NCI-H774 (cell line): ENCODE results near the gene AGFG2.

Experiments used
- DNase-seq: peaks from one replicate; lab custom pipeline; 2025; lab: John Stamatoyannopoulos, UW

AGFG2 gene

DNA sequence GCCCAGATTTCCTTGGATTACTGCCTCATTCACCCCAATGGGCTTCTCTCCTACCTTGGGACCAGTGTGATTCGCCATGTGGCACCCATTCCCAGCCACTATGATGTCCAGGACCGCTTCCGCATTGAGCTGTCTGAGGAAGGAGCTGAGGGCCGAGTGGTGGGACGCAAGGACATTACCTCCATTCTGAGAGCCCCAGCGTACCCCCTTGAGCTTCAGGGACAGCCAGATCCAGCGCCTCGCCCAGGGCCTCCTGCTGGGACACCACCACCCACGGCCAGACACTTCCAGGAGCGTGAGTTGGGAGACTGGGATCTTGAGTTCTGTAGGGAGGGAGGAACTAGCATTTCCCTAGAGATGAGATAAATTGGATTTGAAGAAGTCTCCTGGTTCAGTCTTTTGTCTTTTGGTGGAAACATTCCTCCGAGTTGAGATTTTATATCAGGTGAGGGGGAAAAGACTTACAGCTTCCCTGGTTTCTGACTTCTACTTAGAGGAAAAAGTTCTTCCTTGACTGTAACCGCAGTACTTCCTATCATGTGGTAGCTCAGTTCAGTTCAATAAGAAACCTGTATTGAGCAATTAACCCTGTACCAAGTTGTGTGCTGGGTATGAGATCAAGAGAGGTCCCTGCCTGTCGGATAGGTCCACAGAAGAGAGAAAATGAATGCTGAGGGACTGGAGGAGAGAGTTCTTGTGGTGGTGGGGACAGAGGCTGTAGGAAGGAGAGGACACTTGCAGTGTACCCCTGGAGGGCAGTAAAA, 74.6 kb downstream of the AGFG2 start:
- DNase-seq, result no peak

GRCh38 chr7:100614308-100614861, 75.4 kb downstream of the AGFG2 start:
- DNase-seq, result no peak
